Panc1 (cell line): ENCODE results near the gene MAGEA8. TPM values are rescaled to one million over a fixed set of nuclear protein-coding genes. Genes with fewer than 3 reads are reported as not detected.

Source experiments
- ATAC-seq: fragments of 200-7000 bp; cut with Tn5 transposase; 2 replicates; pipeline ENCODE4 v1.9.1; 2020; ENCODE audit warnings: mild to moderate bottlenecking, moderate library complexity
- BruUV-seq: library from RNA; stranded (reverse); fragments of 400-500 nt; replicated peaks from 2 replicates; lab custom pipeline; 2021; lab: Mats Ljungman, UMichigan
- CTCF ChIA-PET: fragments of 300-600 bp; sonication (Branson Sonifier 250); formaldehyde crosslinking; loops from one replicate; lab custom pipeline; 2022; ENCODE audit warnings: antibody characterized with exemption; lab: Charles Lee
- POLR2A ChIA-PET: fragments of 300-600 bp; sonication (Branson Sonifier 250); formaldehyde crosslinking; loops from one replicate; lab custom pipeline; 2022; ENCODE audit warnings: antibody characterized with exemption; lab: Charles Lee
- DNase-seq: peaks from one replicate; pipeline ENCODE4 v3.0.0-alpha.2; 2010; ENCODE audit warnings: low read depth, low spot score
- H3K27ac ChIP-seq: 2 replicates; pipeline ENCODE4 v1.5.1; 2011; ENCODE audit warnings: mild to moderate bottlenecking, low read length, inconsistent platforms
- H3K27me3 ChIP-seq: fragments of 200-500 bp; sonication (Bioruptor generic); 2 replicates; pipeline ENCODE4 v1.6.0; 2014; ENCODE audit warnings: low read length, inconsistent platforms; ENCODE audit not compliant: control insufficient read depth, insufficient read depth
- H3K36me3 ChIP-seq: fragments of 200-500 bp; sonication (Bioruptor generic); 2 replicates; pipeline ENCODE4 v1.5.1; 2014; ENCODE audit warnings: inconsistent platforms, mild to moderate bottlenecking, low read length, moderate library complexity; ENCODE audit not compliant: control insufficient read depth, insufficient read depth
- H3K4me1 ChIP-seq: 2 replicates; pipeline ENCODE4 v1.5.1; 2011; ENCODE audit warnings: inconsistent platforms, mild to moderate bottlenecking, low read length, moderate library complexity; ENCODE audit not compliant: control insufficient read depth, insufficient read depth
- H3K4me3 ChIP-seq, 2 experiments: 2 replicates each; pipeline ENCODE4 v1.5.1; 2011 to 2012; ENCODE audit warnings: low read depth in 2 of 2, low read length in 2 of 2, mild to moderate bottlenecking in 2 of 2, inconsistent platforms in 1 of 2, moderate library complexity in 1 of 2
- H3K9me3 ChIP-seq: fragments of 200-500 bp; sonication (Bioruptor generic); 2 replicates; pipeline ENCODE4 v1.5.1; 2014; ENCODE audit warnings: low read depth, mild to moderate bottlenecking, inconsistent platforms, low read length, moderate library complexity; ENCODE audit not compliant: control insufficient read depth, insufficient read depth
- CTCF ChIP-seq: fragments of 450-650 bp; IDR thresholded peaks from 2 replicates; pipeline ENCODE4 v1.5.1; 2017; ENCODE audit warnings: mild to moderate bottlenecking
- POLR2AphosphoS5 ChIP-seq: IDR thresholded peaks from 2 replicates; pipeline ENCODE4 v1.6.1; 2012; ENCODE audit warnings: mild to moderate bottlenecking, low read depth, low read length, moderate library complexity
- REST ChIP-seq, 2 experiments: IDR thresholded peaks; 2 replicates each; pipeline ENCODE4 v1.6.1; 2011 to 2012; ENCODE audit warnings: low read depth in 2 of 2, control low read depth in 1 of 2, low read length in 1 of 2, mild to moderate bottlenecking in 1 of 2, moderate library complexity in 1 of 2; ENCODE audit not compliant: insufficient read depth in 1 of 2
- SIN3A ChIP-seq: IDR thresholded peaks from 2 replicates; pipeline ENCODE4 v1.6.1; 2012; ENCODE audit warnings: low read depth, mild to moderate bottlenecking, low read length, moderate library complexity, borderline replicate concordance; ENCODE audit not compliant: insufficient read depth
- TCF7L2 ChIP-seq: IDR thresholded peaks from 2 replicates; pipeline ENCODE4 v1.6.1; 2011; ENCODE audit warnings: mild to moderate bottlenecking, low read depth, low read length, inconsistent platforms
- in situ Hi-C: cut with HindIII; loops from 2 replicates; pipeline ENCODE4 v1.10.0; 2016; ENCODE audit warnings: low sequenced_read_pairs, low pct_unique_long_range_greater_than_20kb
- intact Hi-C: fragments of 100-400 bp; cut with micrococcal nuclease; formaldehyde crosslinking; loops from one replicate; pipeline ENCODE4 v1.10.0; 2022; ENCODE audit not compliant: unreplicated experiment
- total RNA-seq: library from RNA; stranded (reverse); gene quantifications from one replicate; pipeline ENCODE4 v1.2.1, GENCODE V29; 2021; ENCODE audit not compliant: unreplicated experiment

Gene MAGEA8
- total RNA-seq, 1 experiment from 2014 or later = not detected

DNA sequence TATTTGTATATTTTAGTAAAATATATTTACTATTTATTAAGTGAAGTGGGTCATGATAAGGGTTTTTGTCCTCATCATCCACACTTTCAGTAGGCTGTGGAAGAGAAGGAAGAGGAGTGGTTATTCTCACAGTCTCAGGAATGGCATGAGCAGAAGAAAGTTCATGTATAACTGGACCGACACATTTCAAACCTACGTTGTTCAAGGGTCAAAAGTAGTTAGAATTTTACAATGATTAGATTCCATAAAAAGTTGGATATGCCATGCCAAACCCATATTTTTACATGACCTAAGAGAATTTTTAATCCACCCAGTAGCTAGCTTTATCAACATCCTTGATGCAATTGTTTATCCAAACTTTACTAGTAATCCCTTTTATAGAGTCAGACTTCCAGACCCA is 15.6 kb upstream of the MAGEA8 start:
- intact Hi-C loops = no loop called here
- ChIA-PET CTCF (no interaction called here), POLR2A (no interaction called here)
- no peaks in the 10 kb centered on the region for H3K27me3 ChIP-seq
- ATAC-seq = no peak
- no peak for DNase-seq
- in situ Hi-C loops = no loop called here
- no peak overlapping the region for H3K27ac ChIP-seq
- no peaks in the 10 kb centered on the region for H3K9me3 ChIP-seq
- BruUV-seq = no TSS peak
- H3K4me3 ChIP-seq = no peak overlapping the region
- TF ChIP-seq SIN3A (no peak), REST (IDR thresholded peaks at IDR 0.05; ENCODE audit: insufficient read depth in 1 of 2, low read depth in 2 of 2, low read length in 1 of 2) (no peak), POLR2AphosphoS5 (no peak), CTCF (no peak), TCF7L2 (no peak)
- H3K4me1 ChIP-seq = no peaks in the 10 kb centered on the region
- H3K36me3 ChIP-seq = no peaks in the 10 kb centered on the region

DNA sequence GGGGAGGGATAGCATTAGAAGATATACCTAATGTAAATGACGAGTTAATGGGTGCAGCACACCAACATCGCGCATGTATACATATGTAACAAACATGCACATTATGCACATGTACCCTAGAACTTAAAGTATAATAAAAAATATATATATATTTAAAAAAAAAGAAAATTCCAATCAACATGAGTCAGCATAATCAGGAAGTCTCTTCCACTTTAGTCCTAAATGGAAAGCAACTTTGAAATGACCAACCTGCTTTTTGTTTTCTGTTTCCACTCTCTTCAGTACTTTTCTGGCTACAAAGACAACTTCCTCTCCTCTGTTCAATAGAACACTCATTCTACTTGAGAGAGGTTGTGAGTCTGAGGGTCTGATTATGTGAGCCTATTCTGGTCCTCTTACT is 13.5 kb upstream of the MAGEA8 start:
- Histone ChIP-seq H3K36me3 (no peaks in the 10 kb centered on the region), H3K4me3 (no peak overlapping the region), H3K9me3 (no peaks in the 10 kb centered on the region), H3K27ac (no peak overlapping the region), H3K27me3 (no peaks in the 10 kb centered on the region), H3K4me1 (no peaks in the 10 kb centered on the region)
- in situ Hi-C loops = no loop called here
- intact Hi-C loops = no loop called here
- DNase-seq (no peak), ATAC-seq (no peak)
- no TSS peak for BruUV-seq
- ChIA-PET POLR2A (no interaction called here), CTCF (no interaction called here)
- TF ChIP-seq CTCF = no peak
- TF ChIP-seq SIN3A = no peak
- no peak for TF ChIP-seq REST (IDR thresholded peaks at IDR 0.05; ENCODE audit: insufficient read depth in 1 of 2, low read depth in 2 of 2, low read length in 1 of 2)
- TF ChIP-seq TCF7L2 = no peak
- no peak for TF ChIP-seq POLR2AphosphoS5
